HepG2 (cell line): ENCODE data around the gene LEP. TPM values are rescaled to one million over a fixed set of nuclear protein-coding genes. Genes with fewer than 3 reads are reported as not detected.

Experiments used
- ATAC-seq: fragments of 200-7000 bp; cut with Tn5 transposase; 3 replicates; pipeline ENCODE4 v1.9.1; 2020; ENCODE audit warnings: mild to moderate bottlenecking, moderate library complexity
- BruUV-seq: library from RNA; stranded (reverse); fragments of 400-500 nt; replicated peaks from 2 replicates; lab custom pipeline; 2021; lab: Mats Ljungman, UMichigan
- CTCF ChIA-PET: fragments of 300-600 bp; formaldehyde crosslinking; extraction: SDS; loops from one replicate; lab custom pipeline; 2021; ENCODE audit warnings: low total read pairs, inconsistent platforms, low intra/inter-chr PET ratio; lab: Yijun Ruan, JAX
- POLR2A ChIA-PET: fragments of 350-600 bp; sonication (Branson Sonifier 250); formaldehyde crosslinking; loops from one replicate; lab custom pipeline; 2020; ENCODE audit warnings: antibody characterized with exemption, inconsistent platforms; lab: Yijun Ruan, JAX
- DNase-seq: peaks from one replicate; pipeline ENCODE4 v3.0.0-alpha.2; 2015; ENCODE audit warnings: low spot score
- FAIRE-seq: peaks from 3 replicates; lab custom pipeline; 2011; peaks lifted over from hg19 to GRCh38; lab: Jason Lieb, UNC
- H2AFZ ChIP-seq: one replicate; pipeline ENCODE4 v1.6.1; 2011; ENCODE audit warnings: low read length, inconsistent platforms
- H3K27ac ChIP-seq: fragments of 300-600 bp; 3 replicates; pipeline ENCODE4 v1.8.0; 2011; ENCODE audit warnings: mixed run types, mild to moderate bottlenecking, mixed read lengths, low read length, inconsistent platforms; ENCODE audit not compliant: insufficient read depth; ENCODE audit errors: extremely low read length
- H3K27me3 ChIP-seq, 2 experiments: fragments of 200-600 bp in 1 of 2; 2 replicates in 1 of 2; 3 replicates in 1 of 2; pipeline versions ENCODE4 v1.6.0 to v1.8.0; 2011; ENCODE audit warnings: low read length in 2 of 2, mild to moderate bottlenecking in 2 of 2, moderate library complexity in 2 of 2, inconsistent platforms in 1 of 2; ENCODE audit not compliant: insufficient read depth in 2 of 2, control insufficient read depth in 1 of 2
- H3K36me3 ChIP-seq, 2 experiments: fragments of 200-600 bp in 1 of 2; replicated peaks in 1 of 2; 2 replicates in 1 of 2; 3 replicates in 1 of 2; pipeline versions ENCODE4 v1.5.1 to v1.8.0; 2011; ENCODE audit warnings: low read length in 2 of 2, inconsistent platforms in 1 of 2; ENCODE audit not compliant: insufficient read depth in 2 of 2, control insufficient read depth in 1 of 2
- H3K4me1 ChIP-seq: 2 replicates; pipeline ENCODE4 v1.5.1; 2012; ENCODE audit warnings: low read length, inconsistent platforms; ENCODE audit not compliant: insufficient read depth
- H3K4me2 ChIP-seq: 2 replicates; pipeline ENCODE4 v1.6.0; 2011; ENCODE audit warnings: low read depth, low read length, inconsistent platforms
- H3K4me3 ChIP-seq, 3 experiments: fragments of 200-600 bp in 1 of 3; sonication (generic), shearing (Covaris generic) in 1 of 3; replicated peaks in 1 of 3; 2 replicates each; pipeline ENCODE4 v1.5.1; 2011 to 2016; ENCODE audit warnings: low read length in 3 of 3, inconsistent platforms in 2 of 3, low read depth in 2 of 3, mild to moderate bottlenecking in 2 of 3, control low read depth in 1 of 3, mixed read lengths in 1 of 3; ENCODE audit not compliant: insufficient read depth in 1 of 3
- H3K79me2 ChIP-seq: one replicate; pipeline ENCODE4 v1.6.1; 2011; ENCODE audit warnings: low read length, inconsistent platforms; ENCODE audit not compliant: insufficient read depth
- H3K9ac ChIP-seq: 2 replicates; pipeline ENCODE4 v1.6.0; 2011; ENCODE audit warnings: mild to moderate bottlenecking, low read depth, low read length, inconsistent platforms; ENCODE audit not compliant: insufficient read depth
- H3K9me3 ChIP-seq: 2 replicates; pipeline ENCODE4 v1.5.1; 2012; ENCODE audit warnings: mild to moderate bottlenecking, low read length
- H4K20me1 ChIP-seq: 2 replicates; pipeline ENCODE4 v1.6.0; 2011; ENCODE audit warnings: inconsistent platforms, mild to moderate bottlenecking, low read length, moderate library complexity; ENCODE audit not compliant: insufficient read depth
- BCL6 ChIP-seq: IDR thresholded peaks from 2 replicates; pipeline ENCODE4 v1.6.1; 2016; ENCODE audit warnings: missing genetic modification reagents, missing compliant biosample characterization
- DNMT1 ChIP-seq: sonication (generic); formaldehyde crosslinking; IDR thresholded peaks from 2 replicates; pipeline ENCODE4 v1.5.1; 2020; ENCODE audit warnings: mild to moderate bottlenecking, missing genetic modification reagents
- MIXL1 ChIP-seq: IDR thresholded peaks from 2 replicates; pipeline ENCODE4 v1.6.1; 2016
- NPAS2 ChIP-seq: sonication (generic); formaldehyde crosslinking; IDR thresholded peaks from 2 replicates; pipeline ENCODE4 v1.8.0; 2022; ENCODE audit warnings: mild to moderate bottlenecking, missing genetic modification reagents, borderline replicate concordance
- RARA ChIP-seq: IDR thresholded peaks from 2 replicates; pipeline ENCODE4 v1.6.1; 2016; ENCODE audit warnings: missing genetic modification reagents, missing compliant biosample characterization
- RFX1 ChIP-seq: fragments of 450-650 bp; IDR thresholded peaks from 2 replicates; pipeline ENCODE4 v1.6.1; 2017
- SATB2 ChIP-seq: sonication (generic); formaldehyde crosslinking; IDR thresholded peaks from 2 replicates; pipeline ENCODE4 v1.5.0; 2020; ENCODE audit warnings: missing genetic modification reagents
- TGIF2 ChIP-seq: IDR thresholded peaks from 2 replicates; pipeline ENCODE4 v1.6.1; 2016; ENCODE audit warnings: control low read depth, missing compliant biosample characterization
- U2AF1 ChIP-seq: fragments of 200-400 bp; formaldehyde crosslinking; optimal IDR thresholded peaks from 2 replicates; pipeline ENCODE3; 2017; ENCODE audit warnings: mild to moderate bottlenecking, low read depth, low read length
- ZBTB42 ChIP-seq: sonication (generic); formaldehyde crosslinking; IDR thresholded peaks from 2 replicates; pipeline ENCODE4 v1.5.0; 2020; ENCODE audit warnings: mild to moderate bottlenecking, missing genetic modification reagents
- ZNF292 ChIP-seq: sonication (generic); formaldehyde crosslinking; IDR thresholded peaks from 2 replicates; pipeline ENCODE4 v1.8.1; 2022; ENCODE audit warnings: mild to moderate bottlenecking, low read depth, missing genetic modification reagents, borderline replicate concordance
- ZNF841 ChIP-seq: sonication (generic); formaldehyde crosslinking; IDR thresholded peaks from 2 replicates; pipeline ENCODE4 v1.8.1; 2023; ENCODE audit warnings: missing genetic modification reagents, borderline replicate concordance
- WGBS: methylation state at CpG from one replicate; pipeline ENCODE4 v1.1.6; 2017; ENCODE audit warnings: low lambda C conversion rate; 5-methylcytosine and 5-hydroxymethylcytosine counted together
- in situ Hi-C: cut with HindIII; loops from 2 replicates; pipeline ENCODE4 v1.10.0; 2017; ENCODE audit warnings: low pct_unique_long_range_greater_than_20kb; ENCODE audit not compliant: extremely low pct_ligation_motif_present
- intact Hi-C: fragments of 100-400 bp; cut with micrococcal nuclease; formaldehyde crosslinking; loops from one replicate; pipeline ENCODE4 v1.10.0; 2022; ENCODE audit not compliant: unreplicated experiment
- polyA plus RNA-seq, 8 experiments: library from polyadenylated mRNA; depleted of rRNA in 3 of 8; stranded (reverse) in 7 of 8; unstranded in 1 of 8; fragments of >200 nt; fragmentation: Illumina TruSeq in 4 of 8; extraction: Trizol in 4 of 8; gene quantifications; 2 replicates each; pipeline versions ENCODE4 v1.2.1 to v1.2.3, GENCODE V29; 2011 to 2016; ENCODE audit warnings: low read depth in 4 of 8, missing spikeins in 1 of 8, mixed read lengths in 1 of 8; ENCODE audit not compliant: insufficient read depth in 1 of 8
- total RNA-seq, 5 experiments: library from RNA; depleted of rRNA; stranded (reverse); fragments of >200 nt; fragmentation: Illumina TruSeq; extraction: Trizol; gene quantifications; 2 replicates each; pipeline ENCODE4 v1.2.3, GENCODE V29; 2016; ENCODE audit warnings: low read depth in 1 of 5
- TF ChIP-seq, protein P1 (sequence below): sonication (generic); formaldehyde crosslinking; IDR thresholded peaks from 2 replicates; pipeline ENCODE4 v1.5.0; 2020; ENCODE audit warnings: missing genetic modification reagents, mild to moderate bottlenecking, borderline replicate concordance
- TF ChIP-seq, protein P2 (sequence below): IDR thresholded peaks from 2 replicates; pipeline ENCODE4 v1.6.1; 2016; ENCODE audit warnings: missing compliant biosample characterization, missing genetic modification reagents, borderline replicate concordance
- TF ChIP-seq, protein P3 (sequence below): sonication (generic); formaldehyde crosslinking; IDR thresholded peaks from 2 replicates; pipeline ENCODE4 v1.4.0; 2020; ENCODE audit warnings: mild to moderate bottlenecking, missing genetic modification reagents

LEP gene
- total and polyA plus RNA-seq, 2 of the 13 experiments (the other 11 are each of a cell fraction or from before 2014, with no cell fraction given): 0.05 TPM; not detected in 1

DNA sequence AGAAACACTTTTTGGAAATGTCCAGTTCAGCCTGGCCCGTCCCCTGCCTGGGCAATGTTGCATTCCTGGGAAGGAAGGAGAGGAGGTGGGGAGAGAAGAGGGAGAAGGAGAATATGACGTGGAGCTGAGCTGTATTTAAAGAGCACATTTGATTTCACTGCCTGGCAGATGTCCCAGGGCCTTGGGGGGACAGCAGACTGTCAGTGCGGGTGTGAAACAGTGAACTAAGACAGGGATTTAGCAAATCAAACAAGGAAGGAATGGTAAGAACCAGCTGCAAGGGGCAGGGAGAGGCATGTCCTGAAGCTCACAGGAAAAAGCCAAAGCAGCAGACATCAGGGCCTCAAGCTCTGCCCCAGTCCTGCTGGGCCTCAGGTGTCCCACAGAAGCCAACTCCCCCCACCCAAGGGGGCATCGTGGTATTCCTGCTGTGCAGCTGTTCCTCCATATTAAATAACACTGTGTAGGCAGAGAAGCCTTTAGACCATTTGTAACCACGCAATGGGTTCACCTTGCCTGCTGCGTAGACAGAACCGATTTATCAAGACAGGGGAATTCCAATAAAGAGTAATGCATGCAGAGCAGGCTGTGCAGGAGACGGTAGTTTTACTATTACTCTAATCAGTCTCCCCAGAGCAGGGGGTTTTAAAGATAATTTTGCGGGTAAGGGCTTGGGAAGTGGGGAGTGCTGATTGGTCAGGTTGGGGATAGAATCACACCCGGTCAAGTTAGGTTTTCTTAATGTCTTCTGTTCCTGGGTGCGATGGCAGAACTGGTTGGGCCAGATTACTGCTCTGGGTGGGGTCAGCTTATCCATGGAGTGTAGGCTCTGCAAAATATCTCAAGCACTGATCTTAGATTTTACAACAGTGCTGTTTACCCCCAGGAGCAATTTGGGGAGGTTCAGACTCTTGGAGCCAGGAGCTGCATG is 18.3 kb downstream of the LEP start:
- TF ChIP-seq SATB2 (CRISPR knock-in tag) (no peak), ZBTB42 (CRISPR knock-in tag) (no peak), BCL6 (no peak), DNMT1 (CRISPR knock-in tag) (no peak), ZNF292 (CRISPR knock-in tag) (no peak), MIXL1 (CRISPR knock-in tag) (no peak)
- no peaks in the 10 kb centered on the region for H4K20me1 ChIP-seq
- no peak for DNase-seq

DNA sequence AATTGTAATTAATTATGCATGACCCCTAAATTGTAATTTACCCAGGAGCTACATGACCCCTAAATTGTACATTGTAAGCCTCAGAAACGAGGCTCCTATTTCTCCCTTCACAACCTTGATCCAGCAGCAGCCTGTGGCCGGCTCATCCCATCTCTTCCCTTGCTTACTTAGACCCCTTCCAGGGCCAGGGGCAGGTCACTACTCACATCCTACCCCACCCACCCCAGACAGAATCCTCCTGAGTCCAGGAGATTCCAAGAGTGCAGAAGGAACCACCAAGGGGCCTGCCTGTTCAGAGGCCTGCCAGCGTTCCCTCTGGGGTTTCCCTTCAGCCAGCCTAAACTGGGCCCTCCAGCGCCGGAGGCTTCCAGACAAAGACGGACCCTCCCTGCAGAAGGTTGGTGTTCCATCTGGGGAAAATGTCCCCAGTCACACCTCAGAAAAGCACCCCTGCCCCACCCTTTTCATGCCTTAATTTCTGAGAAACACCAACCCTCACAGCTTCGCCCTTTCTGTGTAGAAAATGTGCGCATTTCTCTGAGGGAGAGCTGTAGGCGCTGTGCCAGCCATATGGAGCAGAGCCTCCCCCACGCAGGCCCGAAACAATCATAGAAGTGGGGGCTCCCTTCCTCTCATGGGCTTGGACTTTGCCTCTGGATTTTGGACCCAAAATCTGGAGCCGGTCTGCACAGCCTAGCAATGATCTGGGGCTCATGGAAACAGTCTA is 19.2 kb downstream of the LEP start:
- H3K9ac ChIP-seq: no peak overlapping the region
- H3K4me2 ChIP-seq: no peak overlapping the region
- ChIA-PET CTCF (no interaction called here), POLR2A (no interaction called here)
- ATAC-seq (no peak), DNase-seq (no peak), FAIRE-seq (no peak)
- in situ Hi-C loops (no loop called here), intact Hi-C loops (no loop called here)
- H3K27me3 ChIP-seq: peaks cover 0 to 4% of the 10 kb centered on the region in 2 experiments; a peak in 1 of 5 replicates
- H3K4me3 ChIP-seq: no peak overlapping the region
- 37% methylated on average over 10 of the region's 12 CpGs for whole genome bisulfite sequencing
- H2AFZ ChIP-seq: no peak overlapping the region
- H3K9me3 ChIP-seq: no peaks in the 10 kb centered on the region
- no peaks in the 10 kb centered on the region for H3K79me2 ChIP-seq
- peaks cover 9% of the 10 kb centered on the region; the same call in 1 of the 2 replicates for H3K4me1 ChIP-seq
- H4K20me1 ChIP-seq: no peaks in the 10 kb centered on the region
- H3K36me3 ChIP-seq: no peaks in the 10 kb centered on the region
- no TSS peak for BruUV-seq
- H3K27ac ChIP-seq: no peak overlapping the region
- TF ChIP-seq, protein P1, sequence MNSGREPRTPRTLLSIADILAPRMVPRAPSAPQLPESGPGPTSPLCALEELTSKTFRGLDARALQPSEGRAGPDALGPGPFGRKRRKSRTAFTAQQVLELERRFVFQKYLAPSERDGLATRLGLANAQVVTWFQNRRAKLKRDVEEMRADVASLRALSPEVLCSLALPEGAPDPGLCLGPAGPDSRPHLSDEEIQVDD (CRISPR knock-in tag): no peak
- no peak for TF ChIP-seq RFX1
- TF ChIP-seq, protein P2, sequence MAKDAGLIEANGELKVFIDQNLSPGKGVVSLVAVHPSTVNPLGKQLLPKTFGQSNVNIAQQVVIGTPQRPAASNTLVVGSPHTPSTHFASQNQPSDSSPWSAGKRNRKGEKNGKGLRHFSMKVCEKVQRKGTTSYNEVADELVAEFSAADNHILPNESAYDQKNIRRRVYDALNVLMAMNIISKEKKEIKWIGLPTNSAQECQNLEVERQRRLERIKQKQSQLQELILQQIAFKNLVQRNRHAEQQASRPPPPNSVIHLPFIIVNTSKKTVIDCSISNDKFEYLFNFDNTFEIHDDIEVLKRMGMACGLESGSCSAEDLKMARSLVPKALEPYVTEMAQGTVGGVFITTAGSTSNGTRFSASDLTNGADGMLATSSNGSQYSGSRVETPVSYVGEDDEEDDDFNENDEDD (CRISPR knock-in tag): no peak
- no peak for TF ChIP-seq ZNF841 (CRISPR knock-in tag)
- TF ChIP-seq RARA: no peak
- no peak for TF ChIP-seq U2AF1
- no peak for TF ChIP-seq NPAS2
- TF ChIP-seq, protein P3, sequence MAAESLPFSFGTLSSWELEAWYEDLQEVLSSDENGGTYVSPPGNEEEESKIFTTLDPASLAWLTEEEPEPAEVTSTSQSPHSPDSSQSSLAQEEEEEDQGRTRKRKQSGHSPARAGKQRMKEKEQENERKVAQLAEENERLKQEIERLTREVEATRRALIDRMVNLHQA (CRISPR knock-in tag): no peak
- TF ChIP-seq TGIF2 (CRISPR knock-in tag): no peak

More for the DNA sequence above, 18.3 kb downstream of the LEP start:
- no TSS peak for BruUV-seq
- CTCF ChIA-PET: no interaction called here
- 53% methylated on average over 11 of the region's 11 CpGs for WGBS
- intact Hi-C loops (no loop called here), in situ Hi-C loops (no loop called here)
- peaks cover 0 to 4% of the 10 kb centered on the region in 2 experiments; a peak in 1 of 5 replicates for H3K27me3 ChIP-seq
- no peaks in the 10 kb centered on the region for H3K9me3 ChIP-seq
- POLR2A ChIA-PET: no interaction called here
- no peak overlapping the region for H3K4me3 ChIP-seq
- H3K36me3 ChIP-seq: no peaks in the 10 kb centered on the region
- no peak overlapping the region for H3K4me2 ChIP-seq
- ATAC-seq (no peak), FAIRE-seq (no peak)
- no peak overlapping the region for H2AFZ ChIP-seq
- no peak overlapping the region for H3K9ac ChIP-seq
- H3K79me2 ChIP-seq: no peaks in the 10 kb centered on the region
- 0 out of 2 replicates have a peak, but pooled peaks cover under 1% of the 10 kb centered on the region for H3K4me1 ChIP-seq
- no peak overlapping the region for H3K27ac ChIP-seq
